ENCODE results near the gene TNFRSF18.

GRCh38 chr1:1183221-1183747, 23.1 kb downstream of the TNFRSF18 start:
- TF ChIP-seq CTCF (IDR thresholded peaks at IDR 0.05) (no peak), POLR2AphosphoS5 (IDR thresholded peaks at IDR 0.05) (no peak)

All from prostate gland (tissue), 2 donors.